Measurements from ENCODE around the gene MED13L.
A peak's percentile ranks its signal among the peaks of the same experiment; 100 is the strongest.

Gene MED13L

DNA sequence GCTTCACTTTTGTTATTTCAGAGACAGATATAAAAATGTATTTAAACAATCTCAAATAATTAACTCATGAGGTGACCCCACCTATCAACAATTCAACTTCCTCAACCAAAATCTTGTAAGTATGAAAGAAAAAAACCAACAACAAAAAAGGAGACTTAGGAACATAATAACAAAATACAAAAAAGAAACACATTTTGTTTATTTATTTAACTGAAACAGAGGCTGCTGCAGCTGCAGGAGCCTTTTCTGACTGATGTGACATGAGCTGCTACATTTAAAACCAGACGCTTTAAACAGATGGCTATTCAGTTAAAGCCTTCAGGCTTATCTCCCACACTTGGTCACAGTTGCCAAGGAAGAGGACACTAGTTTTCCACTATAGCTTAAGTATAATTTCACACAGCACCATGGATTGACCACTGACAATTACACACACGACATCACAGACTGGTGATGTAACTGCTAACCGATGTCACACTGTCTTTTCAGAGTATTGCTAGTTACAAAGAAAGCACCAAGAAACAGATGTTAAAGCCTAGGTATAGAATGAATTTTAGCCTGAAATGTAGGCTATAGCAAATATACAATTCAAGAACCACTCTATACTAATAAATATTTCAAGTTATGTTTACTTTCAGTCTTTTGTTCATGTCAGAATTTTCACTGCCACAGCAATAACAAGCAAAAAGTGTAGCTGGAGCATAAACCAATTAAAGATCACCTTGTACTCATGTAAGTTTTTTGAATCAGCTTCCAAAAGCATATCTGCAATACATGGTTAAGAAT lies 113.0 kb downstream of the MED13L start:
- no peak overlapping the region for H3K4me3 ChIP-seq (ENCODE audit: low read length)
- DNase-seq (ENCODE audit: low read depth): no peak
- TF ChIP-seq, protein P1, sequence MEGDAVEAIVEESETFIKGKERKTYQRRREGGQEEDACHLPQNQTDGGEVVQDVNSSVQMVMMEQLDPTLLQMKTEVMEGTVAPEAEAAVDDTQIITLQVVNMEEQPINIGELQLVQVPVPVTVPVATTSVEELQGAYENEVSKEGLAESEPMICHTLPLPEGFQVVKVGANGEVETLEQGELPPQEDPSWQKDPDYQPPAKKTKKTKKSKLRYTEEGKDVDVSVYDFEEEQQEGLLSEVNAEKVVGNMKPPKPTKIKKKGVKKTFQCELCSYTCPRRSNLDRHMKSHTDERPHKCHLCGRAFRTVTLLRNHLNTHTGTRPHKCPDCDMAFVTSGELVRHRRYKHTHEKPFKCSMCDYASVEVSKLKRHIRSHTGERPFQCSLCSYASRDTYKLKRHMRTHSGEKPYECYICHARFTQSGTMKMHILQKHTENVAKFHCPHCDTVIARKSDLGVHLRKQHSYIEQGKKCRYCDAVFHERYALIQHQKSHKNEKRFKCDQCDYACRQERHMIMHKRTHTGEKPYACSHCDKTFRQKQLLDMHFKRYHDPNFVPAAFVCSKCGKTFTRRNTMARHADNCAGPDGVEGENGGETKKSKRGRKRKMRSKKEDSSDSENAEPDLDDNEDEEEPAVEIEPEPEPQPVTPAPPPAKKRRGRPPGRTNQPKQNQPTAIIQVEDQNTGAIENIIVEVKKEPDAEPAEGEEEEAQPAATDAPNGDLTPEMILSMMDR (conservative IDR thresholded peaks at IDR 0.05; ENCODE audit: low read length): no peak

- no peak overlapping the region for H3K4me3 ChIP-seq (ENCODE audit: low read length)
- TF ChIP-seq, protein P1 (conservative IDR thresholded peaks at IDR 0.05; ENCODE audit: low read length): no peak
- DNase-seq (ENCODE audit: low read depth): no peak
Observed at GRCh38 chr12:116162071-116162470, 115.4 kb downstream of the MED13L start.

DNA sequence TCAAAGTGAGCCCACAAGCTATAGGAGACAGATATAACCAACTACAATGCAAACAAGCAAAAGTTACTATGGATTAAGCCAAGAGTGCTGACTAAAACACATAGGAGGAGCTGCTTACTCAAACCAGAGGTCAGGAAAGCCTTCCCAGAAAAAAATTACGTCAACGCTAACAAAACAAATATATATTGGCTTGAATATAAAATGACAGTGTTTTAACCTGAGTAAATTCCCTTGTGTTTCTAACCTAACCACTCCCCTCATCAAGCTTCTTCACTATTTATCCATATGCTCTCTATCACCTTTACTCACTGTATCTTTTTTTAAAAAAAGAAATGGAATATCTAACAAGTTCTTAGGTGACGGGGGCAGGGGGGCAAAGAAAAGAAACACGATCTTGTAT lies 115.9 kb downstream of the MED13L start:
- no peak for DNase-seq (ENCODE audit: low read depth)
- TF ChIP-seq, protein P1 (conservative IDR thresholded peaks at IDR 0.05; ENCODE audit: low read length): no peak
- H3K4me3 ChIP-seq (ENCODE audit: low read length): no peak overlapping the region

GRCh38 chr12:116160883-116161458 lies 116.5 kb downstream of the MED13L start:
- DNase-seq (ENCODE audit: low read depth): no peak
- TF ChIP-seq, protein P1 (conservative IDR thresholded peaks at IDR 0.05; ENCODE audit: low read length): no peak
- H3K4me3 ChIP-seq (ENCODE audit: low read length): no peak overlapping the region

- peak; percentile 33 for DNase-seq (ENCODE audit: low read depth)
- H3K4me3 ChIP-seq (ENCODE audit: low read length): no peak overlapping the region
- TF ChIP-seq, protein P1 (conservative IDR thresholded peaks at IDR 0.05; ENCODE audit: low read length): no peak
Observed at GRCh38 chr12:116160231-116160630, 117.3 kb downstream of the MED13L start.

- no peak for DNase-seq (ENCODE audit: low read depth)
- H3K4me3 ChIP-seq (ENCODE audit: low read length): no peak overlapping the region
- TF ChIP-seq, protein P1 (conservative IDR thresholded peaks at IDR 0.05; ENCODE audit: low read length): no peak
Observed at GRCh38 chr12:116159593-116160200, 117.8 kb downstream of the MED13L start.
